GM12864 (cell line): ENCODE data around the gene CD244.

Experiments used
- DNase-seq: peaks from one replicate; pipeline ENCODE4 v3.0.0-alpha.2; 2011; ENCODE audit warnings: low read depth
- H3K4me3 ChIP-seq: 2 replicates; pipeline ENCODE4 v1.5.1; 2011; ENCODE audit warnings: mild to moderate bottlenecking, low read depth, low read length, control low read depth
- CTCF ChIP-seq: IDR thresholded peaks from 2 replicates; pipeline ENCODE4 v1.5.1; 2011; ENCODE audit warnings: low read depth, mild to moderate bottlenecking, moderate library complexity, low read length, control low read depth, inconsistent platforms; ENCODE audit errors: missing control alignments

Gene CD244

GRCh38 chr1:160865337-160865736 is 2.6 kb upstream of the CD244 start:
- no peak for TF ChIP-seq CTCF
- DNase-seq: no peak
- H3K4me3 ChIP-seq: no peak overlapping the region

GRCh38 chr1:160864173-160864572 is 1.5 kb upstream of the CD244 start:
- H3K4me3 ChIP-seq: no peak overlapping the region
- TF ChIP-seq CTCF: no peak
- no peak for DNase-seq

GRCh38 chr1:160863774-160864131 is 1.1 kb upstream of the CD244 start:
- DNase-seq: no peak
- no peak overlapping the region for H3K4me3 ChIP-seq
- no peak for TF ChIP-seq CTCF

- DNase-seq: no peak
- no peak overlapping the region for H3K4me3 ChIP-seq
- no peak for TF ChIP-seq CTCF
Measured at GRCh38 chr1:160863061-160863773, 530 bp upstream of the CD244 start.

- DNase-seq: no peak
- no peak for TF ChIP-seq CTCF
- H3K4me3 ChIP-seq: no peak overlapping the region
Measured at GRCh38 chr1:160860840-160861505, 1.7 kb downstream of the CD244 start.

GRCh38 chr1:160859166-160859565 is 3.5 kb downstream of the CD244 start:
- no peak overlapping the region for H3K4me3 ChIP-seq
- DNase-seq: no peak
- no peak for TF ChIP-seq CTCF

GRCh38 chr1:160858507-160858906 is 4.2 kb downstream of the CD244 start:
- TF ChIP-seq CTCF: no peak
- no peak for DNase-seq
- H3K4me3 ChIP-seq: no peak overlapping the region
